ENCODE results near the gene TYW1B. TPM values are rescaled to one million over a fixed set of nuclear protein-coding genes. Genes with fewer than 3 reads are reported as not detected.

TYW1B gene
- total and polyA plus RNA-seq, 4 donors, result 1.4 to 4.8 (median 3.7) TPM

- Histone ChIP-seq H3K36me3 (ENCODE audit: control insufficient read depth in 4 of 4, insufficient read depth in 3 of 4, low read depth in 1 of 4, low read length in 3 of 4) (no peaks in the 10 kb centered on the region), H3K27ac (ENCODE audit: low read depth in 1 of 2, low read length in 2 of 2) (no peak overlapping the region), H3K27me3 (ENCODE audit: control insufficient read depth in 4 of 4, insufficient read depth in 4 of 4, low read length in 3 of 4) (no peaks in the 10 kb centered on the region), H3K9me3 (ENCODE audit: control insufficient read depth in 4 of 4, low read length in 3 of 4) (no peaks in the 10 kb centered on the region), H3K4me3 (ENCODE audit: low read depth in 1 of 3, low read length in 3 of 3) (no peak overlapping the region), H3K4me1 (ENCODE audit: control insufficient read depth in 4 of 4, insufficient read depth in 4 of 4, low read length in 3 of 4) (peaks cover 0 to 2% (median 0%) of the 10 kb centered on the region in 4 donors), H3K9ac (ENCODE audit: low read depth in 1 of 2, low read length in 2 of 2) (no peak overlapping the region)
- 92% methylated on average over 6 of the region's 6 CpGs for WGBS
- TF ChIP-seq JUND (IDR thresholded peaks at IDR 0.05) (no peak), HNF4A (conservative IDR thresholded peaks at IDR 0.05) (no peak), CTCF (IDR thresholded peaks at IDR 0.05; ENCODE audit: low read depth, low read length, missing input control) (no peak), SP1 (IDR thresholded peaks at IDR 0.05) (no peak), REST (IDR thresholded peaks at IDR 0.05) (no peak), ATF3 (IDR thresholded peaks at IDR 0.05) (no peak), TAF1 (conservative IDR thresholded peaks at IDR 0.05) (no peak), FOXA1 (IDR thresholded peaks at IDR 0.05) (no peak), FOXA2 (IDR thresholded peaks at IDR 0.05) (no peak), MAX (IDR thresholded peaks at IDR 0.05) (no peak), HNF4G (IDR thresholded peaks at IDR 0.05) (no peak), RAD21 (IDR thresholded peaks at IDR 0.05) (no peak), GABPA (IDR thresholded peaks at IDR 0.05 in 1 of 2, conservative IDR thresholded peaks at IDR 0.05 in 1 of 2) (no peak)
- no peak for DNase-seq (ENCODE audit: low spot score)
These were observed 46.4 kb downstream of the TYW1B start for GRCh38 chr7:72781631-72782030.

GRCh38 chr7:72781161-72781560 lies 46.8 kb downstream of the TYW1B start:
- H3K9me3 ChIP-seq (ENCODE audit: control insufficient read depth in 4 of 4, low read length in 3 of 4), result no peaks in the 10 kb centered on the region
- H3K27ac ChIP-seq (ENCODE audit: low read depth in 1 of 2, low read length in 2 of 2), result no peak overlapping the region
- WGBS, result 97% methylated on average over 8 of the region's 8 CpGs
- no peak overlapping the region for H3K9ac ChIP-seq (ENCODE audit: low read depth in 1 of 2, low read length in 2 of 2)
- no peak overlapping the region for H3K4me3 ChIP-seq (ENCODE audit: low read depth in 1 of 3, low read length in 3 of 3)
- no peak for DNase-seq (ENCODE audit: low spot score)
- H3K36me3 ChIP-seq (ENCODE audit: control insufficient read depth in 4 of 4, insufficient read depth in 3 of 4, low read depth in 1 of 4, low read length in 3 of 4), result no peaks in the 10 kb centered on the region
- peaks cover 0 to 2% (median 0%) of the 10 kb centered on the region in 4 donors for H3K4me1 ChIP-seq (ENCODE audit: control insufficient read depth in 4 of 4, insufficient read depth in 4 of 4, low read length in 3 of 4)
- H3K27me3 ChIP-seq (ENCODE audit: control insufficient read depth in 4 of 4, insufficient read depth in 4 of 4, low read length in 3 of 4), result no peaks in the 10 kb centered on the region
- TF ChIP-seq CTCF (IDR thresholded peaks at IDR 0.05; ENCODE audit: low read depth, low read length, missing input control) (no peak), FOXA2 (IDR thresholded peaks at IDR 0.05) (no peak), HNF4A (conservative IDR thresholded peaks at IDR 0.05) (no peak), FOXA1 (IDR thresholded peaks at IDR 0.05) (no peak), YY1 (IDR thresholded peaks at IDR 0.05) (no peak), ZBTB33 (IDR thresholded peaks at IDR 0.05) (no peak), JUND (IDR thresholded peaks at IDR 0.05) (no peak), REST (IDR thresholded peaks at IDR 0.05) (no peak), RAD21 (IDR thresholded peaks at IDR 0.05) (no peak), EGR1 (IDR thresholded peaks at IDR 0.05; ENCODE audit: low read depth in 2 of 2) (no peak), MAX (IDR thresholded peaks at IDR 0.05) (no peak), ATF3 (IDR thresholded peaks at IDR 0.05) (no peak), RXRA (IDR thresholded peaks at IDR 0.05) (no peak)
